SKM-1 (cell line): Measurements from ENCODE around the gene SLF2.
"Not testable (repeated sequence)": the region's sequence is repeated elsewhere in the genome, so short reads cannot be mapped to it uniquely, and the experiment has no call there.

ENCODE experiments used
- DNase-seq: peaks from one replicate; lab custom pipeline; 2025; ENCODE audit not compliant: unreplicated experiment; lab: John Stamatoyannopoulos, UW

SLF2 gene

DNA sequence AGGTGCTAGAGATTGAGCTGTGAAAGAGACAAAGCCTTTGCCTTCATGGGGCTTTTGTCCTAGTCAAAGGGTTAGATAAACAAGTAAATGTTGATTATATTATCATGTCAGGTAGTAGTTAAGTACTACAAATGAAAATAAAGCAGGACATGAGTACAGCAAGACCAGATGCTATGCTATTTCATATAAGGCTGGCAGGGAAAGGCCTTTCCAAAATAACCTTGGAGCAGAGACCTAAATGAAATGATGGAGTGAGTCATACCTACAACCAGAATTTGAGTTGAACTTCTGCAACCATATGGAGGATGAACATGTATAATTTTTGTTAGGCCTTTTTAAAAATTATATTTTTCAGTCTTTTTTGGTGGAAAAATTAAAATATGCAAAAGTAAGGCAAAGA lies 33.0 kb downstream of the SLF2 start:
- no peak for DNase-seq

- DNase-seq, result no peak
Measured at GRCh38 chr10:100948916-100949315, 36.2 kb downstream of the SLF2 start.

DNA sequence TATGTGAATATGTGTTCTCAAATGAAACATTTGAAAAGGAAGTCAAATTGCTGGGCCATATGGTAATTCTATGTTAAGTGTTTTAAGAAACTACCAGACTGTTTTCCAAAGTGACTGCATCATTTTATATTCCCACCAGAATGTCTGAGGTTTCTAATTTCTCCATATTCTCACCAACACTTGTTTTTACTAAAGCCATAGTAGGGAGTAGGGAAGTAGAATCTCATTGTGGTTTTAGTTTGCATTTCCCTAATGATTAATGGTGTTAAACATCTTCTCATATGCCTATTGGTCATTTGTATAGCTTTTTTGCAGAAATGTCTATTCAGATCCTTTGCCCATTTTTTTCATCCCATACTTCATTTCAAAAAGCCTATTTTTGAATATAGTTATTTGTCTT lies 47.5 kb downstream of the SLF2 start:
- no peak for DNase-seq

GRCh38 chr10:100962351-100963080 lies 49.8 kb downstream of the SLF2 start:
- no peak for DNase-seq

DNA sequence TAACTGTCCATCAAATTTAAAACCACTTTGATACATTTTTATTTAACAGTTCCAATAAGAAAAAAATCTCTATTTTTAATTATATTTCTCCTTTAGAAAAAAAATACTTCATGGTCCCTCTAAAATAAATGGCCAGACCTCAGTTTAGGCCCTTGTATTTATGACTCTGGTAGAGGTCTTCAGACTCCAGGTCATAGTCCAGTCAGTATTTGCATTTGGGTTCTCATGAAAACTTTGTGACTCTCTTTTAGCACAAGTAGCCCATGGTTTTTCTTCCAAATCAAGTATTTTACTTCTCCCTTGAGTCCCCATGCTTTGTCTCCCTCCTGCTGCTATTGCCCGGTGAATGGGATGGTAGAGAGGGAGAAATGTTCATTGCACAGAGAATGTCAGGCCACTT lies 51.1 kb downstream of the SLF2 start:
- DNase-seq, result no peak

DNA sequence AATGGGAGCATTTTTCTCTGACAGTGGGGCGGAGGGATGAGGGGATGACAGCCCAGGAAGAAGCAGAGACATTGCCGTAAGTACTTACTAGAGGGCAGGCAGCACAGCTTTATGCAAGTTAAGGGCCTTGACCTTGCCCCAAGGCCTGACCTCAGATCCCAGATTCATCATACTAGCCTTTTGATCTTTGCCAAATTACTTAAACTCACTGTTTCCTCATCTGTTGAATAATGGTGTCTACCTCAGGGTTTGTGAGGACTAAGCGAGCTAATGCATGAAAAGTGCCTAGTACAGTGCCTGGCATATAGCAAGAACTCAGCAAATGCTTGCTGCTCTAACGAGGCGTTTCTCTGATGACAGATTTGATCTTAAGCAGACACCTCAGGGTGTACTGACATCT lies 53.1 kb downstream of the SLF2 start:
- DNase-seq, result no peak

DNA sequence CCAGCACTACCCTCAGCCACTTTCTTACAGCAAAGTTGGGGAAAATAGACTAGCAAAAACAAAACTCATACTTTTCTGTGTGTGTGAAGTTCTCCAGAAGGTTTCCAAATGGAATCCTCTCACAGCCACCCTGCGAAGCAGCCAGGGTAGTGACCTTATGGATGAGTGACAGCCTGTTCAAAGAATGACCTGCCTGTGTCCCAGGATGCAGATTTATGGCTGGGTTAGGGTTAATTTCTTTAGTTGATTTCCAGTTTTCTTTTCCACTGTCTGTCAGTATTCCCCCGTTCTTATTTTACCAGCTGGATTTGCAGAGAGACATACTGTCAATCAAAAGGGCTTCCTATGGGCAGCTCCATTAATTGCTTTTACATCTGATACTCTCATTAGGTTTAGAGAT lies 54.1 kb downstream of the SLF2 start:
- DNase-seq, result no peak

- no peak for DNase-seq
Measured at GRCh38 chr10:100967332-100967731, 54.6 kb downstream of the SLF2 start.

DNA sequence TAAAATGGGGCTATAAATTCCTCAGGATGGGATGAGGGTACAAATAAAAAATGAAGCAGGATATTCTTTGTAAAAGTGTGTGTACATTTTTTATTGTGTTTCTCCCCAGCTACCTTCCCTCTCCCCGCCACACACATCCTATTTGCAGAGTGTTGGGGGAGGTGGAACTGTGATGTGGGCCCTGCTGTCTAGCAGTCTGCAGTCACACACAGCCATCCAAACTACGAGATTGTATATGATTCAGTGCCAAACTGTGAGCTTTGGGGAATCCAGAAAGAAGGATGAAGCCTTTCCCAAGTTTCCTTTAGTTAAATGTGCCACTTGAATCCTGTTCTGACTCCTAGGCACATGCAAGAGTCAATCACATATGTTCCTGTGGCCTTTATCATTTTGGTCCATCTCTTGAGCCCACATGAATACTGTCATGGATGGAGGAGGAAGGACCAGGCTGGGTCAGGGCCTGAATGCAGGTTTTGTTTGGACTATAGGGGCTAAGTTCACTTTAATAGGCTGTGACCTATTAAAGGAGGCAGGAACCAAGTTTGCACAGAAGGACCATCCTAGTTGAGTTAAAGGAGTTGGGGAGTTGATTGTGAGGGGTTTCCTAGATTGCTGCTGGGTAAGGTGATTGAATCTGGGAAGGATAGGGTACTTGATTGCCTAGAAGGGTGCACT lies 55.4 kb downstream of the SLF2 start:
- no peak for DNase-seq

DNA sequence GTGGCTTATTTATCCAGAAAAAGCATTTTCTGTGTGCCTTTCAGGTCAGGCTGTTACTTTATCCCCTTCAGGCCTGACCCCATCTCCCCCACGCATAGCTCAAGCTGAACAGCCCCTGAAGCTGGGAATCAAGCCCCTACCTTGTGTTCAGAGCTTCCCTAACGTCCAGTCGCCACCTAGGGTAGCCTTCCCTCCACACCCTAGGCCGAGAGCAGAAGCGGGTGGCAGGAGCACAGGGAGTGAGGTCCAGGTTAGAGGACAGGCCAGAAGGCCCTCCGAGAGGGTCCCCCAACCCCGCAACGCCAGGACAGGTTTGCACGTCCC lies 56.1 kb downstream of the SLF2 start:
- DNase-seq, result no peak

DNA sequence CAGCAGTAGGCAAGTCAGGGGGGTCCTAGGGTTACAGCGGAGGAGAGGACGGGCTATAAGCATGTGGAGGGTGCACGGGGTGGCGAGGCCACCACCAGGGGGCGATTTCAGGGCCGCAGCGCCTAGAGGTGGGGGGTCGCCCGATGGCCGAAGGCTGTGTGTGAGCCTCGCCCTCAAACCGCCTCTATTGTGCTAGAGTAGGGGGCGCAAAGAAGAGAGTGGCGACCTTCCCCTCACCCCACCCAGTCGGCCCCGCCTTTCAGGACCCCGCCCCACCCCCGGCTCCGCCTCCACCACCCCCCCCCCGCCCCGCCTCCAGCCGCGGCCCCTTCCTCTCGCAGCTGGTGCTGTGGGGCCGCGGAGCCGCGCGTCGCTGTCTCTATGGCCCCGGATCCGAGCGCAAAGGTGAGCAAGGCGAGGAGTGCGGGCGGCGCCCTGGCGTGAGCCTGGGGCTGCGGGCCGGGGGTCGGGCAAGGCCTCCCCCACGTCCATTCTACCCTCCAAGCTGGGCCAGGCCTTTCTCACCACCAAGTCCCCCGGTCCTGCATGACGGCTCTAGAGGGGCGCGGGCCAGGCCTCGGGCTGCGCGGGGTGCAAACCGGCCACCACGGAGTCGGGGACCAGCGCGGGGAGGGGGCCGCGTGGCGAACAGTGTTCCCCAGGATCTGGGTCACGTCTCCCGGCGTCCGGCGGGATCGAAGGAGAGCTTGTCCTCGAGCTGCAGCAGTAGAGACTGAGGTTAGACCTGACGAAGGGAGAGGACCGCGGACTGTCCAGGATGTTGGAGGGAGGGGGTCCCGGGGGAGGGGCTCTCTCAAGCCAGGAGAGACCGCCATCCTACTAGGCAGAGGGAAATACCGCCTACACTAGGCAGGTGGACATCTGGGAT lies 56.7 kb downstream of the SLF2 start, which contains the start of gene SEMA4G:
Gene SEMA4G (plus strand): TSS at position 318 of the 889 bp plus-strand sequence. CDS start 3,409 bp downstream, outside the sequence.
- no peak for DNase-seq

DNA sequence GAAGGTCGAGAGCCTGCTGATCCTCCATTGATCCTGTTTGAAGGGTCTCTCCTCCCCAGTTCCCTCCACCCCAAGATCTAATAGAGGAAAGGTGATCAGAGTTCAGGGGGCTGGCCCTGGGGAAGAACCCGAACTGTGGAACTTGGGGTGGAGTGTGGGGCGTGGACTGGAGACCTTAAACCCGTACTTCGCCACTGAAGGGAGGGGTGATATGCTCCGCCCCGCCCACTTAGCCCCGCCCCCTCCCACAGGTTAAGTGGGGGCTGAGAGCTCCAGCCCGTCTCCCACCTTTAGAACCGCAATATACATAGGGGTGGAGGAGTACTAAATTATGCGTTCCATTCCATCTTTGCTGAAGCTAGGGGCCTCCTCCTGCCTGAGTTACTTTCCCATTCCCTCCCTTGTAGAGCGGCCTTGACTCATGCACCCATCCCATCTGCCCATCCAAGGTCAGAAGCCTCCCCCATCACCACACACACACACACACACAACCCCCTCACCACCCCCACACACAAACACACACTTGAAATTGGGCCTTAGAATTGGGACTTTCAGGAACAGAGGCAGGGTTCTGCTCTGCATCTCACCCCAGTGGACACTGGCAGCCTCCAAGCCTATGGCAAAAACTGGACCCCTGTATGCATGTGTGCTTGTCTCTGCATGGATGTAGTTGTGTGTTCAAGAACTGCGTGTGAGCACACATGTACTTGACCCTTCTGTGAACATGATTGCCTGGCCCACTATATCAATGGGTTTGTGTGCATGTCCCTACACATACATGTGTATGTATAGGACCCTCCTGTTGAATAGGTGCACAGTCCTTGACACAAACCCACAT lies 57.5 kb downstream of the SLF2 start:
- no peak for DNase-seq

DNA sequence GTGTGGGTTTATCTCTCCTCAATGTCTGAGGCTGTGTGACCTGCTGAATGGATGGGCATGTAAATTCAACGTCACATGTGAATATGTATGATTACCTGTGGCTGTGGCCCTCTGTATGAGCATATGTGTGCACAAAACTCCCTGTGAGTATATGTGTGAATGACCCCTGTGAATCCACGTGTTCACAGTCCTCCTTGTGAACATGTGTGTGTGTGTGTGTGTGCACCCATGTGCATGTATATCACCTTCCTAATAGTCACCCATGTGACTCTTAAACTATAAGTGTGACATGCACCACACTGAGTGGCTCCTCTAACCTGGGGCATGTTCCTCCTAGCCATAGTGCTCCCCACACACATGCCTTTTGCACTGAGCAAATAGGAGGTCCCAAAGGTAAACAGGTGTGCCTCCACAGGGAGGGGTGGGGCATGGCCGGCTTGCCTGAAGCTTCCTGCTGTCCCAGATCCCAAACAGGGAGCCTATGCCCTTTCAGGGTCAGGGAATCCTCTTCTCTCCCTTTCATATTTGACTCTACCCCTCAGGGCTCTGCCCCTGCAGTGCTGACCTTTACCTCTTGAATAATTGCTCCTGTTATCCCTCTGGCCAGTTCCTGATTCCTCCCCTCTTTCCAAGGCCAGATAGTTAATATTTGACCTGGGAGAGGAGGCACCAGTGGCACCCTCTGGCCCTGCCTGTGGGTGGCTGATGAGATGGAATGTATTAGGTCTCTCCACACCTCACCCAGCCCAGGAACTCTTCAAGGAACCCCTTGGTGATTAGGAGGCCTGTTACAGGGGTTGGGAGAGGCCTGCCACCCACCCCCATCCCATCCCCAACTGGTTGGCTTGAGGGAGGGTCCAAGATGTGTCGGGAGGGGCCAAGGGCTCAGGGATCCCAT lies 58.4 kb downstream of the SLF2 start:
- no peak for DNase-seq

- DNase-seq, result no peak
Measured at GRCh38 chr10:100972115-100972903, 59.5 kb downstream of the SLF2 start.

GRCh38 chr10:100972904-100973535 lies 60.3 kb downstream of the SLF2 start:
- no peak for DNase-seq

DNA sequence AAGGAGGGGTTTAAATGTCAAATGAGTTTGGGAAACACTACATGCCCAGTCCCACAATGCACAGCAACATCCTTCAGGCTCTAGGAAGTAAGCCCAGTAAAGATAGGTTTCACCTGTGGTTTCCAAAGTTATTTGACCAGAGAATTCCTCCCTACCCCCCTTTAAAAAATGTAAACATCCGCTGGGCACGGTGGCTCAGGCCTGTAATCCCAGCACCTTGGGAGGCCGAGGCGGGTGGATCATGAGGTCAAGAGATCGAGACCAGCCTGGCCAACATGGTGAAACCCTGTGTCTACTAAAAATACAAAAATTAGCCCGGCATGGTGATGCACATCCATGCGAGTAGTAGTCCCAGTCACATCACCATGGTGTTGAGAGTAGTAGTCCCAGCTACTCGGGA lies 62.6 kb downstream of the SLF2 start:
- not testable (repeated sequence) for DNase-seq

DNA sequence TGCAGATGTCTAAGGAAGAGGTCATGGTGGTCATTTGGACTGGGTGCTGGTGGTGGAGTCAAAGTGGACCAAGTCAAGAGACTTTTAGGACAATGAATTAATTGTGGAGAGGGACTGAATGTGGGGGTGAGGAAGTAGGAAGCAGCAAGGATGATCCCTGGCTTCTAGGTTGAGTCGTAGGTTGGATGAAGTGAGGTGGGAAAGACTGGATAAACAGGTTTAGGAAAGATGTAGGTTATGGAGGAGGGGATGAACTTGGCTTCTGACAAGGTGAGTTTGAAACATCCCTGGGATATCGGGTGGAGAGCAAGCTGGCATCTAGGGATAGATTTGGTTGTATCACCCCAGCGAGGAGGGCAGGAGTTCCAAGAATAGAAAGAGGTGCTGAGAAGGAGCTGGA lies 64.1 kb downstream of the SLF2 start:
- DNase-seq, result no peak

DNA sequence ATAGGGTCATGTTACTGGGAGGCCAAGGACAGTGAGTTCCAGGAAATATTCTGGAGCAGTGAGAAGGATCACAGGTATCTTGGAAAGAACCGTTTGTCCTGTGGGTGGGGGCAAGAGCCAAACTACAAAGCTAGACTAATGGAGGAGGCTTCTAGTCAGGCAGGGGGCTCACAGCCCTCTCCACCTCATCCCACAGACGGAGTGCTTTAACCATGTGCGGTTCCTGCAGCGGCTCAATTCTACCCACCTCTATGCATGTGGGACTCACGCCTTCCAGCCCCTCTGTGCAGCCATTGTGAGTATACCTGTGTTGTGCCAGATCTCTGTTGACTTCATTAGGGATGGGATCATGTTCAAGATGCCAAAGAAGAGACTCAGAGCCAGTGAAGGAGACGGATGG lies 64.7 kb downstream of the SLF2 start:
- no peak for DNase-seq
